Caki2 (cell line): ENCODE measurements around the gene FBLL1. TPM values are rescaled to one million over a fixed set of nuclear protein-coding genes. Genes with fewer than 3 reads are reported as not detected.

Experiments
- total RNA-seq: library from RNA; depleted of rRNA; stranded (reverse); fragments of >200 nt; shearing (Covaris generic); gene quantifications from 2 replicates; pipeline ENCODE4 v1.2.3, GENCODE V29; 2014; ENCODE audit warnings: low replicate concordance; rRNA removed

The FBLL1 gene
- total RNA-seq, 1 experiment from 2014 or later = not detected

Other genes with a start within 250 kb of the FBLL1 start
- 98.5 and 102 TPM in 2 replicates for gene WWC1, start 237.7 kb upstream of the FBLL1 start, total RNA-seq
- 248 and 273 TPM in 2 replicates for gene RARS1, start 42.8 kb upstream of the FBLL1 start, total RNA-seq
- 34.3 and 45.8 TPM in 2 replicates for gene PANK3, start 50.1 kb downstream of the FBLL1 start, total RNA-seq